Measurements from ENCODE around the gene RFX7.
"Not testable (repeated sequence)": the region's sequence is repeated elsewhere in the genome, so short reads cannot be mapped to it uniquely, and the experiment has no call there.

RFX7 gene

GRCh38 chr15:56156877-56157276 lies 86.8 kb downstream of the RFX7 start:
- Mint-ChIP-seq H3K27me3 (no peaks in the 10 kb centered on the region), H3K4me1 (ENCODE audit: low read depth) (peaks cover 44% of the 10 kb centered on the region), H3K36me3 (ENCODE audit: low read depth) (peaks cover 56% of the 10 kb centered on the region), H3K9me3 (peaks cover 27% of the 10 kb centered on the region), H3K4me3 (no peak overlapping the region), H3K27ac (no peak overlapping the region)
- DNase-seq: no peak

GRCh38 chr15:56155278-56155677 lies 88.4 kb downstream of the RFX7 start:
- H3K36me3 Mint-ChIP-seq (ENCODE audit: low read depth): peaks cover 64% of the 10 kb centered on the region
- not testable (repeated sequence) for H3K4me3 Mint-ChIP-seq, DNase-seq, H3K27ac Mint-ChIP-seq, H3K27me3 Mint-ChIP-seq
- H3K9me3 Mint-ChIP-seq: peaks cover 27% of the 10 kb centered on the region
- peaks cover 38% of the 10 kb centered on the region for H3K4me1 Mint-ChIP-seq (ENCODE audit: low read depth)

GRCh38 chr15:56154768-56155167 lies 88.9 kb downstream of the RFX7 start:
- H3K36me3 Mint-ChIP-seq (ENCODE audit: low read depth): peaks cover 63% of the 10 kb centered on the region
- H3K27ac Mint-ChIP-seq: not testable (repeated sequence)

GRCh38 chr15:56150204-56150603 lies 93.5 kb downstream of the RFX7 start:
- H3K36me3 Mint-ChIP-seq (ENCODE audit: low read depth): peaks cover 64% of the 10 kb centered on the region
- no peak overlapping the region for H3K27ac Mint-ChIP-seq
- no peak for DNase-seq
- H3K4me3 Mint-ChIP-seq: no peak overlapping the region
- peaks cover 54% of the 10 kb centered on the region for H3K4me1 Mint-ChIP-seq (ENCODE audit: low read depth)
- H3K9me3 Mint-ChIP-seq: peaks cover 26% of the 10 kb centered on the region
- no peaks in the 10 kb centered on the region for H3K27me3 Mint-ChIP-seq

More at GRCh38 chr15:56154768-56155167, 88.9 kb downstream of the RFX7 start:
- H3K27me3 Mint-ChIP-seq, H3K4me3 Mint-ChIP-seq, DNase-seq: not testable (repeated sequence)
- Mint-ChIP-seq H3K4me1 (ENCODE audit: low read depth) (peaks cover 36% of the 10 kb centered on the region), H3K9me3 (peaks cover 27% of the 10 kb centered on the region)

- Mint-ChIP-seq H3K36me3 (ENCODE audit: low read depth) (peaks cover 57% of the 10 kb centered on the region), H3K4me1 (ENCODE audit: low read depth) (peaks cover 43% of the 10 kb centered on the region), H3K27ac (no peak overlapping the region)
Measured at GRCh38 chr15:56148064-56148463, 95.6 kb downstream of the RFX7 start.

GRCh38 chr15:56146756-56147155 lies 96.9 kb downstream of the RFX7 start:
- no peak overlapping the region for H3K27ac Mint-ChIP-seq
- H3K36me3 Mint-ChIP-seq (ENCODE audit: low read depth): peaks cover 61% of the 10 kb centered on the region
- peaks cover 32% of the 10 kb centered on the region for H3K4me1 Mint-ChIP-seq (ENCODE audit: low read depth)
- H3K27me3 Mint-ChIP-seq: no peaks in the 10 kb centered on the region
- no peak overlapping the region for H3K4me3 Mint-ChIP-seq
- DNase-seq: no peak
- H3K9me3 Mint-ChIP-seq: peaks cover 4% of the 10 kb centered on the region

More at GRCh38 chr15:56148064-56148463, 95.6 kb downstream of the RFX7 start:
- peaks cover 13% of the 10 kb centered on the region for H3K9me3 Mint-ChIP-seq
- no peaks in the 10 kb centered on the region for H3K27me3 Mint-ChIP-seq
- H3K4me3 Mint-ChIP-seq: no peak overlapping the region
- no peak for DNase-seq

DNA sequence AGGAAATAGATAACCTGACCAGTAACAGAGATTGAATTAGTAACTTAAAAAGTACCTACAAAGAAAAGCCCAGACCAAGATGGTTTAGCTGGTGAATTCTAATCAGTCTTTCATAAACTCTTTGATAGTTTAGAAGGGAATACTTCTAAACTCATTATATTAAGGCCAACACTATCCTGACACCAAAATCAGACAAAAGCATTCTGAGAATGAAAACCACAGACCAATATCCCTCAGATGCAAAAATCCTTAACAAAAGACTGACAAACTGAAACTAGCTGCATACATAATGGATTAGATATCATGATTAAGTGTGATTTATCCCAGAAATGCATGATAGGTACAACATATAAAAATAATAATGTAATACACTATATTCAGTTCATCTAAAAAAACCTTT lies 115.6 kb downstream of the RFX7 start:
- Mint-ChIP-seq H3K4me3 (no peak overlapping the region), H3K36me3 (ENCODE audit: low read depth) (peaks cover 84% of the 10 kb centered on the region), H3K27me3 (no peaks in the 10 kb centered on the region), H3K4me1 (ENCODE audit: low read depth) (no peaks in the 10 kb centered on the region), H3K9me3 (peaks cover 44% of the 10 kb centered on the region), H3K27ac (no peak overlapping the region)
- no peak for DNase-seq

DNA sequence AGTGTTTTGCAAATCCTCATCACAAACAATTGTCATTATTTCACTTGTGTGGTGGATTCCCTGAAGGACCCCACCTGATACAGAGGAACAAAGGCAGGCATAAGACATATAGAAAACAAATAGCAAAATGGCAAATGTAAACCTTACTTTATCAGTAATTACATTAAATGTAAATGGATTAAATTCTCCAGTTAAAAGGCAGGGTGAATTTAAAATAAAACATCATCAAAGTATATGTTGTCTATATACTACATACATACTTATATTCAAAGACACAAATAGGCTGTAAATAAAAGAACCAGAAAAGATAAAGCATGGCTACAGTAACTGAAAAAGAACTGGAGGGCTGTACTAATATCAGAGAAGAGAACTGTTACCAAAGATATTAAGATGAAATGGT lies 117.3 kb downstream of the RFX7 start:
- H3K4me3 Mint-ChIP-seq: no peak overlapping the region
- H3K27me3 Mint-ChIP-seq: no peaks in the 10 kb centered on the region
- no peaks in the 10 kb centered on the region for H3K4me1 Mint-ChIP-seq (ENCODE audit: low read depth)
- no peak for DNase-seq
- H3K27ac Mint-ChIP-seq: no peak overlapping the region
- H3K9me3 Mint-ChIP-seq: peaks cover 60% of the 10 kb centered on the region
- peaks cover 96% of the 10 kb centered on the region for H3K36me3 Mint-ChIP-seq (ENCODE audit: low read depth)

DNA sequence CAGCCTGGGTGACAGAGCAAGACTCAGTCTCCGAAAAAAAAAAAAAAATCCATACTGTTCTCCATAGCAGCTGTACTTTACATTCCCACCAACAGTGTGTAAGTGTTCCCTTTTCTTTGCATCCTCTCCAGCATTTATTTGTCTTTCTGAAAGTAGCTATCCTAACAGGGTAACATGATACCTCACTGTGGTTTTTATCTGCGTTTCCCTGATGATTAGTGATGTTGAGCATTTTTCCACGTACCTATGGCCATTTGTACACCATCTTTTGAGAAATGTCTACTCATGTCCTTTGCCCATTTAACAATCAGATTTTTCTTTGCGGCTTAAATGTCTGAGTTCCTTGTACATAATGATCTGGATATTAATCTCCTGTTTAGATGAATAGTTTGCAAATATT lies 119.3 kb downstream of the RFX7 start:
- H3K9me3 Mint-ChIP-seq: peaks cover 59% of the 10 kb centered on the region
- H3K36me3 Mint-ChIP-seq (ENCODE audit: low read depth): peaks cover 92% of the 10 kb centered on the region
- DNase-seq: no peak
- H3K4me1 Mint-ChIP-seq (ENCODE audit: low read depth): no peaks in the 10 kb centered on the region
- no peak overlapping the region for H3K27ac Mint-ChIP-seq
- H3K27me3 Mint-ChIP-seq: no peaks in the 10 kb centered on the region
- no peak overlapping the region for H3K4me3 Mint-ChIP-seq

DNA sequence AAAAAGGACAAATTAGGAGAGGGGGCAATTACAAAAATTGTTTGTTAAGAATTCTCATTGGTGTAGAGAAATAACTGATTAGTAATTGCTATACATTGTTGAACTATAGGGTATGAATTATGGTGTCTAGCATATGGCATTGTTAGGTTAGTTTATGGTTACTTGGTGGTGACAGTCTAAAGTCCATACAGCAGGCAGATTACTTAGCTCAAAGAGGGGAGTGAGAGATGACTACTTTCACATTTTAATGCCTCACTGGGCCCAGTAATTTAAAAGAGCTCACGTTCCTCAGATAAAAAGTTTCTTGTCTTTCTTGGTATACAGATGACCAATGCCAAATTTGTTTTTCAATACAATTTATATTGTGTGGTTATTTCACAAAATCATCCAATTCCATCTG lies 137.8 kb downstream of the RFX7 start:
- no peak for DNase-seq
- Mint-ChIP-seq H3K27me3 (no peaks in the 10 kb centered on the region), H3K4me1 (ENCODE audit: low read depth) (peaks cover 3% of the 10 kb centered on the region), H3K27ac (no peak overlapping the region), H3K36me3 (ENCODE audit: low read depth) (peaks cover 44% of the 10 kb centered on the region), H3K9me3 (no peaks in the 10 kb centered on the region), H3K4me3 (no peak overlapping the region)

- Mint-ChIP-seq H3K9me3 (no peaks in the 10 kb centered on the region), H3K36me3 (ENCODE audit: low read depth) (peaks cover 63% of the 10 kb centered on the region), H3K4me1 (ENCODE audit: low read depth) (no peaks in the 10 kb centered on the region), H3K27ac (no peak overlapping the region), H3K4me3 (no peak overlapping the region), H3K27me3 (no peaks in the 10 kb centered on the region)
- DNase-seq: no peak
Measured at GRCh38 chr15:56102441-56102840, 141.2 kb downstream of the RFX7 start.

GRCh38 chr15:56099311-56099710 lies 144.4 kb downstream of the RFX7 start:
- H3K4me1 Mint-ChIP-seq (ENCODE audit: low read depth): no peaks in the 10 kb centered on the region
- H3K27ac Mint-ChIP-seq: no peak overlapping the region
- no peaks in the 10 kb centered on the region for H3K27me3 Mint-ChIP-seq
- DNase-seq: no peak
- peaks cover 83% of the 10 kb centered on the region for H3K36me3 Mint-ChIP-seq (ENCODE audit: low read depth)
- H3K9me3 Mint-ChIP-seq: no peaks in the 10 kb centered on the region
- H3K4me3 Mint-ChIP-seq: no peak overlapping the region

GRCh38 chr15:56098195-56098863 lies 145.3 kb downstream of the RFX7 start:
- Mint-ChIP-seq H3K27me3 (no peaks in the 10 kb centered on the region), H3K36me3 (ENCODE audit: low read depth) (peaks cover 88% of the 10 kb centered on the region), H3K27ac (no peak overlapping the region), H3K4me3 (no peak overlapping the region), H3K9me3 (no peaks in the 10 kb centered on the region), H3K4me1 (ENCODE audit: low read depth) (no peaks in the 10 kb centered on the region)
- no peak for DNase-seq

- H3K27me3 Mint-ChIP-seq: no peaks in the 10 kb centered on the region
- no peaks in the 10 kb centered on the region for H3K4me1 Mint-ChIP-seq (ENCODE audit: low read depth)
- H3K36me3 Mint-ChIP-seq (ENCODE audit: low read depth): peaks cover 86% of the 10 kb centered on the region
- no peaks in the 10 kb centered on the region for H3K9me3 Mint-ChIP-seq
- H3K4me3 Mint-ChIP-seq: no peak overlapping the region
- H3K27ac Mint-ChIP-seq: no peak overlapping the region
- DNase-seq: no peak
Measured at GRCh38 chr15:56095406-56095805, 148.3 kb downstream of the RFX7 start.

DNA sequence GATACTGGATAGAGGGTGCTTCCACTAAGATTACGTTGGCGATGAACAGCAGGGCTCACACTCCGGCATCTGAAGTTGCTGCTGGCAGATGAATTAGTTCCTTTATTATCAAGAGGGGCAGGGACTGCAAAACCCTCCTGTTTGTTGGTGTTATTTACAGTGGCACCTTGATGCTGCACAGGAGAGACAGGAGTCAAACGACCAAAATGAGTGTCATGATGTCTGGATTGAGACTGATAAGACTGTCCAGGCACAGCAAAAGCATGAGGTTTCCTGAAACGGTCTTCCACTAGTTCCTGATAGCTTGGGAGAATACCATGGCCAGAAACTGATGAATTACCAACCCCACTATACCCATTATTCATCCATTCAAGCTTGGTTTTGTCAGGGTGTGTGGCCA lies 149.5 kb downstream of the RFX7 start:
- H3K36me3 Mint-ChIP-seq (ENCODE audit: low read depth): peaks cover 81% of the 10 kb centered on the region

GRCh38 chr15:56088389-56088788 lies 155.3 kb downstream of the RFX7 start:
- H3K36me3 Mint-ChIP-seq (ENCODE audit: low read depth): peaks cover 25% of the 10 kb centered on the region
- H3K27ac Mint-ChIP-seq: no peak overlapping the region
- H3K4me1 Mint-ChIP-seq (ENCODE audit: low read depth): peaks cover 11% of the 10 kb centered on the region
- H3K9me3 Mint-ChIP-seq: peaks cover 6% of the 10 kb centered on the region
- H3K4me3 Mint-ChIP-seq: no peak overlapping the region
- H3K27me3 Mint-ChIP-seq: no peaks in the 10 kb centered on the region
- DNase-seq: no peak

More for the DNA sequence above, 149.5 kb downstream of the RFX7 start:
- no peak overlapping the region for H3K4me3 Mint-ChIP-seq
- H3K27ac Mint-ChIP-seq: no peak overlapping the region
- H3K4me1 Mint-ChIP-seq (ENCODE audit: low read depth): peaks cover 6% of the 10 kb centered on the region
- H3K27me3 Mint-ChIP-seq: no peaks in the 10 kb centered on the region
- no peak for DNase-seq
- peaks cover 6% of the 10 kb centered on the region for H3K9me3 Mint-ChIP-seq

All from activated T-cell treated with anti-CD3 and anti-CD28 coated beads, Interleukin-2, amount 50 U/mL, for 24 hours (primary cell).